PFSK-1 (cell line): ENCODE results near the gene CARD8.

Experiments used
- FOXP2 ChIP-seq: optimal IDR thresholded peaks from 2 replicates; pipeline ENCODE3; 2011; ENCODE audit warnings: borderline replicate concordance, control low read depth, inconsistent platforms; ENCODE audit not compliant: insufficient read depth; ENCODE audit errors: extremely low read length, extremely low read depth
- POLR2AphosphoS5 ChIP-seq: IDR thresholded peaks from 2 replicates; pipeline ENCODE4 v1.6.1; 2012; ENCODE audit warnings: low read depth, mild to moderate bottlenecking, control low read depth, low read length, moderate library complexity
- TAF1 ChIP-seq: IDR thresholded peaks from 2 replicates; pipeline ENCODE4 v1.6.1; 2012; ENCODE audit warnings: low read length, control low read depth, borderline replicate concordance; ENCODE audit not compliant: insufficient read depth
- TF ChIP-seq, protein P1 (sequence below), 2 experiments: IDR thresholded peaks; 2 replicates each; pipeline versions ENCODE4 v1.6.1 to v1.8.0; 2011 to 2012; ENCODE audit warnings: low read depth in 2 of 2, low read length in 2 of 2, control low read depth in 1 of 2, inconsistent platforms in 1 of 2, mild to moderate bottlenecking in 1 of 2, moderate library complexity in 1 of 2; ENCODE audit not compliant: insufficient read depth in 1 of 2

DNA sequence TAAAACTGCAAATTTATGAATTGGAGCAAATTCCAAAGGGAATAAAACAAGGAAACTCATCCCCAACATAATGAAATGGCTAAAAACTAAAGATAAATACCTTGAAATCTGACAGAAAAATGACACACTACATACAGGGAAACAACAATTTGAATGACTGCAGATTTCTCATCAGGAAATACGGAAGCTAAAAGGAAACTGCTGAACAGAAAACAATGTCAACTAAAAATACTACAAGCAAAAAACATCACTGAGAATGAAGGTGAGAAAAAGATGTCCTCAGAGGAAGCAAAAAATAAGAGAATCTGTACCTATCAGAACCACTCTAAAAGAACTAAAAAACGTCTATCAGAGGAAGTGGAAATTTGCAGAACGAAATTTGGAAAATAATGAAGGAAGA, 45.7 kb downstream of the CARD8 start:
- TF ChIP-seq, protein P1, sequence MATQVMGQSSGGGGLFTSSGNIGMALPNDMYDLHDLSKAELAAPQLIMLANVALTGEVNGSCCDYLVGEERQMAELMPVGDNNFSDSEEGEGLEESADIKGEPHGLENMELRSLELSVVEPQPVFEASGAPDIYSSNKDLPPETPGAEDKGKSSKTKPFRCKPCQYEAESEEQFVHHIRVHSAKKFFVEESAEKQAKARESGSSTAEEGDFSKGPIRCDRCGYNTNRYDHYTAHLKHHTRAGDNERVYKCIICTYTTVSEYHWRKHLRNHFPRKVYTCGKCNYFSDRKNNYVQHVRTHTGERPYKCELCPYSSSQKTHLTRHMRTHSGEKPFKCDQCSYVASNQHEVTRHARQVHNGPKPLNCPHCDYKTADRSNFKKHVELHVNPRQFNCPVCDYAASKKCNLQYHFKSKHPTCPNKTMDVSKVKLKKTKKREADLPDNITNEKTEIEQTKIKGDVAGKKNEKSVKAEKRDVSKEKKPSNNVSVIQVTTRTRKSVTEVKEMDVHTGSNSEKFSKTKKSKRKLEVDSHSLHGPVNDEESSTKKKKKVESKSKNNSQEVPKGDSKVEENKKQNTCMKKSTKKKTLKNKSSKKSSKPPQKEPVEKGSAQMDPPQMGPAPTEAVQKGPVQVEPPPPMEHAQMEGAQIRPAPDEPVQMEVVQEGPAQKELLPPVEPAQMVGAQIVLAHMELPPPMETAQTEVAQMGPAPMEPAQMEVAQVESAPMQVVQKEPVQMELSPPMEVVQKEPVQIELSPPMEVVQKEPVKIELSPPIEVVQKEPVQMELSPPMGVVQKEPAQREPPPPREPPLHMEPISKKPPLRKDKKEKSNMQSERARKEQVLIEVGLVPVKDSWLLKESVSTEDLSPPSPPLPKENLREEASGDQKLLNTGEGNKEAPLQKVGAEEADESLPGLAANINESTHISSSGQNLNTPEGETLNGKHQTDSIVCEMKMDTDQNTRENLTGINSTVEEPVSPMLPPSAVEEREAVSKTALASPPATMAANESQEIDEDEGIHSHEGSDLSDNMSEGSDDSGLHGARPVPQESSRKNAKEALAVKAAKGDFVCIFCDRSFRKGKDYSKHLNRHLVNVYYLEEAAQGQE (IDR thresholded peaks at IDR 0.05; ENCODE audit: insufficient read depth in 1 of 2, low read depth in 2 of 2, low read length in 2 of 2) = no peak
- TF ChIP-seq FOXP2 (no peak), POLR2AphosphoS5 (no peak), TAF1 (no peak)
